ENCODE results near the gene ABTB2.

Gene ABTB2

DNA sequence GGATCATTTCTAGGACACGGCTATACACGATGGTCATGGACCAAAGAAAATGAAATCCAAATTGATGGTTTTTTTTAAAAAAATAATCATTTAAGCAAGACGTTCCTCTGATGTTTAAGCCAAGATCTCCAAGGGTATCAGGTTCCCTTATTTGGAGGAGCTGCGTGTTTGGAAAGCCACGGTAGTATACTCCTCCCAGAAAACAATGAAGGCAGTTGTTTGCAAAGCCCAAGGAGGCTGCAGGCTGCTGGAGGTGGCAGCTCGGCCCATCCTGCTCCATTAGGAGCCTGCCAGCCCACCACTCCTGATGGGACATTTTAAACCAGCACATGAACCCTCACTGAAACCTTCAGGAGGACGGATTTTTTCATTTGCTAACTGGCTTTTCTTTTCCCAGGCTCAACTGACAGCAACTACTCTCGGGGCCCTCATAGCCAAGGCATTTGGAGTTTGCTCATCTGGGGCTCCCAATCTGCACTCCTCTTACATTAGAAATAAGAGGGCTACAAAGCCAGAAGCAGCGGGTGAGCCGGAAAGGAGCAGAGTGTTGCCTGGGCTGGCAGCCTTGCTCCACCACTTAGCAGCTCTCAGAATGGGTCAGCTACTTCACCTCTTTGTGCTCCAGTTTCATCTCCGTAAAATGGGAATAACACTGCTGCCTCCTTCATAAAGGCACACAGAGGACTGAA, 58.4 kb downstream of the ABTB2 start:
- no peaks in the 10 kb centered on the region for H3K9me3 ChIP-seq (ENCODE audit: control insufficient read depth, low read length)
- no peak overlapping the region for H3K9ac ChIP-seq (ENCODE audit: low read length)
- H3K4me1 ChIP-seq (ENCODE audit: control insufficient read depth, insufficient read depth, low read length) = peaks cover 18% of the 10 kb centered on the region
- H3K36me3 ChIP-seq (ENCODE audit: control insufficient read depth, insufficient read depth, low read length, severe bottlenecking) = no peaks in the 10 kb centered on the region
- H3K27me3 ChIP-seq (replicated peaks; ENCODE audit: control insufficient read depth, insufficient read depth, low read length) = no peaks in the 10 kb centered on the region
- no peak for DNase-seq (ENCODE audit: low read depth)
- H3K4me3 ChIP-seq (ENCODE audit: low read length) = no peak overlapping the region

GRCh38 chr11:34298871-34299270, 58.9 kb downstream of the ABTB2 start:
- Histone ChIP-seq H3K9ac (ENCODE audit: low read length) (no peak overlapping the region), H3K4me1 (ENCODE audit: control insufficient read depth, insufficient read depth, low read length) (peaks cover 18% of the 10 kb centered on the region), H3K4me3 (ENCODE audit: low read length) (no peak overlapping the region), H3K36me3 (ENCODE audit: control insufficient read depth, insufficient read depth, low read length, severe bottlenecking) (no peaks in the 10 kb centered on the region), H3K9me3 (ENCODE audit: control insufficient read depth, low read length) (no peaks in the 10 kb centered on the region), H3K27me3 (replicated peaks; ENCODE audit: control insufficient read depth, insufficient read depth, low read length) (no peaks in the 10 kb centered on the region)
- DNase-seq (ENCODE audit: low read depth) = no peak

DNA sequence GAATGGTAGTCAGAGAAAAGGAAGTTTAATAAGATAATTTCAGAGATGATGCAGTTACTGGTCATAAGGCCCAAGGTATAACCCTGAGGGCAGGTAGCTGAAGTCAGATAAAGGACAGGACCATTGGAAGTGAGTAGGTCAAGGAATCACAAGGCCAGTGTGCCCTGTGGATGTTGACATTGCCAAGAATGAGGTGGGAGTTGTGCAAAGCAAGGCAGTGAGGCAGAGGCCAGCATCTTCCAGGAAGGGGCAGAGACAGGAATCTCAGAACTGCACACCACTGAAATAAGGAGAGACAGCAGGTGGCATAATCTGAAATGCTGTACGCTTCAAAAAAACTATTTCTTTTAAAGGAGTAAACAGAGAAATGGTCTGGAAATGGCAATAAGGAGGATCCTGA, 61.4 kb downstream of the ABTB2 start:
- no peak overlapping the region for H3K4me3 ChIP-seq (ENCODE audit: low read length)
- H3K9me3 ChIP-seq (ENCODE audit: control insufficient read depth, low read length) = no peaks in the 10 kb centered on the region
- H3K4me1 ChIP-seq (ENCODE audit: control insufficient read depth, insufficient read depth, low read length) = peaks cover 8% of the 10 kb centered on the region
- no peaks in the 10 kb centered on the region for H3K36me3 ChIP-seq (ENCODE audit: control insufficient read depth, insufficient read depth, low read length, severe bottlenecking)
- DNase-seq (ENCODE audit: low read depth) = no peak
- H3K27me3 ChIP-seq (replicated peaks; ENCODE audit: control insufficient read depth, insufficient read depth, low read length) = no peaks in the 10 kb centered on the region
- H3K9ac ChIP-seq (ENCODE audit: low read length) = no peak overlapping the region

- Histone ChIP-seq H3K36me3 (ENCODE audit: control insufficient read depth, insufficient read depth, low read length, severe bottlenecking) (no peaks in the 10 kb centered on the region), H3K9me3 (ENCODE audit: control insufficient read depth, low read length) (no peaks in the 10 kb centered on the region)
- no peak for DNase-seq (ENCODE audit: low read depth)
These were observed 65.3 kb downstream of the ABTB2 start for GRCh38 chr11:34292546-34292945.

DNA sequence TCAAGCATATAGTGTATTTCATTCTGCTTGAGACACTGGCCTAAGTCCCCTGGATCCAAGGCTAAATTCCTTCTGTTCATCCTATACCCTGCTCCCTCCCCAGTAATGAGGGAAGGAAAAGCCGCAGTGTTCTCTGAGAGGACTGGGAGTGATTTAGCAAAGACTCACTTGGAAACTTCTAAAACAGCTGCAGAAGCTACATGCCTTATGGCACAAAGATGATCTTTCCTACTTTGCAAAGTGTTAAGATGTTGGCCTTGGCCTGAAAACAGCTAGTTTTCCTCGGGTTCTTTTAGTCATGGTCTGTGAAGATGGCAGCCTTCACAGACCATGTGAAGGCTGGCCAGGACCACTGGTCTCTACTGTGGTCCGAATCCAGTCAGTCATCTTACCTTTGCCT, 65.7 kb downstream of the ABTB2 start:
- Histone ChIP-seq H3K4me3 (ENCODE audit: low read length) (no peak overlapping the region), H3K9ac (ENCODE audit: low read length) (no peak overlapping the region), H3K36me3 (ENCODE audit: control insufficient read depth, insufficient read depth, low read length, severe bottlenecking) (no peaks in the 10 kb centered on the region), H3K27me3 (replicated peaks; ENCODE audit: control insufficient read depth, insufficient read depth, low read length) (no peaks in the 10 kb centered on the region), H3K4me1 (ENCODE audit: control insufficient read depth, insufficient read depth, low read length) (peaks cover 4% of the 10 kb centered on the region), H3K9me3 (ENCODE audit: control insufficient read depth, low read length) (no peaks in the 10 kb centered on the region)
- DNase-seq (ENCODE audit: low read depth) = no peak

More at GRCh38 chr11:34292546-34292945, 65.3 kb downstream of the ABTB2 start:
- Histone ChIP-seq H3K4me1 (ENCODE audit: control insufficient read depth, insufficient read depth, low read length) (peaks cover 4% of the 10 kb centered on the region), H3K9ac (ENCODE audit: low read length) (no peak overlapping the region), H3K4me3 (ENCODE audit: low read length) (no peak overlapping the region), H3K27me3 (replicated peaks; ENCODE audit: control insufficient read depth, insufficient read depth, low read length) (no peaks in the 10 kb centered on the region)

DNA sequence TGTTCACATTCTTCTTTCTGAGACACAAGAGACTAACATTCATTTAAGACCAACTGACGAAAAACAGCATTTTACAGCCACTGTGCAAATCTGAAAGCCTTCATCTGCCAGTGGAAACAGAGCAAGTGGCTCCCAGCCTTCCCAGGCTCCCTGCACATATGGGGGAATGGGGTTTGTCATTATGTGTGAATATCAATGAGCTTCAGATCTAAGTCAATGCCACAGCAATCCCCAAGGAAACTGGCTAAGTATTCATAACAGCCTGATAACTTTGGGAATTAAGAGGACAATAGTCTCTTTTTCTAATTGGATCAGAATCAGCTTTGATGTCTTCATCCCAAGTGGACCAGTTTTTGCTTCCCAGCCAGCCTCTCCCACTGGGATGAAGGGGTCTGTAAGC, 66.9 kb downstream of the ABTB2 start:
- Histone ChIP-seq H3K27me3 (replicated peaks; ENCODE audit: control insufficient read depth, insufficient read depth, low read length) (no peaks in the 10 kb centered on the region), H3K4me3 (ENCODE audit: low read length) (no peak overlapping the region), H3K4me1 (ENCODE audit: control insufficient read depth, insufficient read depth, low read length) (no peaks in the 10 kb centered on the region), H3K36me3 (ENCODE audit: control insufficient read depth, insufficient read depth, low read length, severe bottlenecking) (no peaks in the 10 kb centered on the region), H3K9ac (ENCODE audit: low read length) (no peak overlapping the region), H3K9me3 (ENCODE audit: control insufficient read depth, low read length) (no peaks in the 10 kb centered on the region)
- no peak for DNase-seq (ENCODE audit: low read depth)

GRCh38 chr11:34288492-34288891, 69.3 kb downstream of the ABTB2 start:
- Histone ChIP-seq H3K27me3 (replicated peaks; ENCODE audit: control insufficient read depth, insufficient read depth, low read length) (no peaks in the 10 kb centered on the region), H3K9me3 (ENCODE audit: control insufficient read depth, low read length) (no peaks in the 10 kb centered on the region), H3K4me1 (ENCODE audit: control insufficient read depth, insufficient read depth, low read length) (no peaks in the 10 kb centered on the region), H3K4me3 (ENCODE audit: low read length) (no peak overlapping the region), H3K36me3 (ENCODE audit: control insufficient read depth, insufficient read depth, low read length, severe bottlenecking) (no peaks in the 10 kb centered on the region), H3K9ac (ENCODE audit: low read length) (no peak overlapping the region)
- DNase-seq (ENCODE audit: low read depth) = no peak

DNA sequence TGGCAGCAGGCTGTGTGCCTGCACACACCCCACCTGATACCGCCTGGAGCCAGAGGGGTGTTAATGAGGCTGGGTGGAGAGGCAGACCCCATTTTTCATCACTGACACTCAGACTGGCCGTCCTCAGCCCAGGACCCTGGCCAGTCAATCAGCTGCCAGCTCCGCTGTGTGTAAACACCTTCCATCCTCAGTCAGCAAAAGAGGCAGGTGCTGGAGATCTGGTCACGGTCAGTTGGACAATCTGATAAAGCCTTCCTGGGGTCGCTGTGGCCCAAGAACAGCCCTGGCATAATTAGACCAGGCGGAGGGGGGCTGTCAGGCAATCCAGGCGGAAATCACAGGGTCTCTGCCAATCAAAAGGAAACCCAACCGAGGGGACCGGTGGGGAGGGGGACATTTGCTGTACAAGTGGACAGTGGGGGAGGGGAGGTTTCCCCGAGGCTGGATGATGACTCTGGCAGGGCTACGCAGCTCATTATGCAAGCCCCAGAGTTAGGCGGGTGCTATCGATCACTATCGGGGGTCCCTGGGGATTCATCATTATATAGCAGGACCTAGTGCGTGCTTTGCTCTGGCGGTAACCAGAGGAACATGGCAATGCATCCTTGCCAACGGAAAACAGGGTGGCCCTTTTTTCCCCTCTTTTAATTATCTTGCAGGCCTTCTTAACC, 72.9 kb downstream of the ABTB2 start:
- no peaks in the 10 kb centered on the region for H3K4me1 ChIP-seq (ENCODE audit: control insufficient read depth, insufficient read depth, low read length)
- no peaks in the 10 kb centered on the region for H3K36me3 ChIP-seq (ENCODE audit: control insufficient read depth, insufficient read depth, low read length, severe bottlenecking)
- no peaks in the 10 kb centered on the region for H3K27me3 ChIP-seq (replicated peaks; ENCODE audit: control insufficient read depth, insufficient read depth, low read length)
- H3K9ac ChIP-seq (ENCODE audit: low read length) = no peak overlapping the region
- no peak for DNase-seq (ENCODE audit: low read depth)
- no peaks in the 10 kb centered on the region for H3K9me3 ChIP-seq (ENCODE audit: control insufficient read depth, low read length)
- H3K4me3 ChIP-seq (ENCODE audit: low read length) = no peak overlapping the region

- Histone ChIP-seq H3K36me3 (ENCODE audit: control insufficient read depth, insufficient read depth, low read length, severe bottlenecking) (no peaks in the 10 kb centered on the region), H3K9me3 (ENCODE audit: control insufficient read depth, low read length) (no peaks in the 10 kb centered on the region), H3K9ac (ENCODE audit: low read length) (no peak overlapping the region), H3K4me3 (ENCODE audit: low read length) (no peak overlapping the region), H3K27me3 (replicated peaks; ENCODE audit: control insufficient read depth, insufficient read depth, low read length) (no peaks in the 10 kb centered on the region), H3K4me1 (ENCODE audit: control insufficient read depth, insufficient read depth, low read length) (no peaks in the 10 kb centered on the region)
- DNase-seq (ENCODE audit: low read depth) = no peak
These were observed 73.7 kb downstream of the ABTB2 start for GRCh38 chr11:34284156-34284555.

DNA sequence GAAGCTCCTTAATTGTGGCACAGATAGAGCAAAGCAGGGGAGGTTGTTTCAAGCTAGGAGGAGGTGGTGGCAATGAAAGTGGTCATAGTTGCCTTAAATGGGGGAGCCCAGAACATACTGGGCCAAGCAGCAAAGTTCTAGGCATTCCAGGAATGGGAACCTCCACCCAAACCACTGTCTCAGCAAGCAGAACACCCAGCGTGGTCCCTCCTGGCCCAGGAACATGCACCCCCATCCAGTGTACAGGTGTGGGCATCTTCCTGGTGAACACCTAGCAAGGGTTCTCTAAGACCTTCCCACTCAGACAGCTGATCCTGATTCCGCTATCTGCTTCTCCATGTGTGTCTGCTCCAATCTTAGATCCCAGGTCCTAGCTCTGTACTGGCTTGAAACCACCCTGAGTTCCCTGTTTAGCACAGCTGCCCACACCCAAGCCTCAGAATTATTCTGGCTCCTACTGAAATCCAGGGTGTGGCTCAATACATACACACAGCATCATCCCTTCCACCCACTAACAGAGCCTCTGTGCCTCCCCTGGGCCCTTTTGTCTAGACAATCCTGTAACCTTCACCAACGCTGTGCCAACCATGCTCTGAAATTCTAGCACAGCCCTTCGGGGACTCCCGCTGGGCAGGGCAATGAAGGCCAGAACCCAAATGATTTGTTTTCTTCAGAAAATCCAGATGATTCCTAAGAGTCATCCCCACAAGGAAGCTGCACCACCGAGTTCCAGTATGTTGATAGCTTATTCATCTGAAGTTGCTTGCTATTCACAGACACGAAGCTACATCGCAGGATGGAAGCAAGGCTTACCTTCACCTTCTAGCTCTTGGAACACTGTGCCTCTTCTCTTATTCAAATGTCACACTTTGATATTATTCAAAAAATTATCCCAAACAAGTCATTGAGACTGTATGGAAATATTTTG, 76.6 kb downstream of the ABTB2 start:
- peak; percentile 47 for DNase-seq (ENCODE audit: low read depth)
- Histone ChIP-seq H3K9me3 (ENCODE audit: control insufficient read depth, low read length) (no peaks in the 10 kb centered on the region), H3K27me3 (replicated peaks; ENCODE audit: control insufficient read depth, insufficient read depth, low read length) (no peaks in the 10 kb centered on the region), H3K36me3 (ENCODE audit: control insufficient read depth, insufficient read depth, low read length, severe bottlenecking) (no peaks in the 10 kb centered on the region), H3K4me3 (ENCODE audit: low read length) (no peak overlapping the region), H3K4me1 (ENCODE audit: control insufficient read depth, insufficient read depth, low read length) (no peaks in the 10 kb centered on the region), H3K9ac (ENCODE audit: low read length) (no peak overlapping the region)

- no peak overlapping the region for H3K4me3 ChIP-seq (ENCODE audit: low read length)
- H3K4me1 ChIP-seq (ENCODE audit: control insufficient read depth, insufficient read depth, low read length) = peaks cover 15% of the 10 kb centered on the region
These were observed 79.0 kb downstream of the ABTB2 start for GRCh38 chr11:34278693-34279297.

More at GRCh38 chr11:34278693-34279297, 79.0 kb downstream of the ABTB2 start:
- Histone ChIP-seq H3K27me3 (replicated peaks; ENCODE audit: control insufficient read depth, insufficient read depth, low read length) (no peaks in the 10 kb centered on the region), H3K9me3 (ENCODE audit: control insufficient read depth, low read length) (no peaks in the 10 kb centered on the region), H3K9ac (ENCODE audit: low read length) (no peak overlapping the region), H3K36me3 (ENCODE audit: control insufficient read depth, insufficient read depth, low read length, severe bottlenecking) (no peaks in the 10 kb centered on the region)
- DNase-seq (ENCODE audit: low read depth) = no peak

All from adipocyte (in vitro differentiated cells).